Astrocyte (in vitro differentiated cells and primary cell): ENCODE results near the gene NOS1.
"Not testable (repeated sequence)": the region's sequence is repeated elsewhere in the genome, so short reads cannot be mapped to it uniquely, and the experiment has no call there.

Experiments used
- EZH2 ChIP-seq: IDR thresholded peaks from 2 replicates; pipeline ENCODE4 v1.6.1; 2012; ENCODE audit warnings: mild to moderate bottlenecking, low read length, inconsistent platforms; ENCODE audit not compliant: insufficient read depth
- TF ChIP-seq, protein P1 (sequence below): IDR thresholded peaks from 2 replicates; pipeline ENCODE4 v1.5.1; 2011; ENCODE audit warnings: low read depth, mild to moderate bottlenecking, inconsistent platforms, low read length, moderate library complexity; ENCODE audit not compliant: insufficient read depth

- TF ChIP-seq, protein P1, sequence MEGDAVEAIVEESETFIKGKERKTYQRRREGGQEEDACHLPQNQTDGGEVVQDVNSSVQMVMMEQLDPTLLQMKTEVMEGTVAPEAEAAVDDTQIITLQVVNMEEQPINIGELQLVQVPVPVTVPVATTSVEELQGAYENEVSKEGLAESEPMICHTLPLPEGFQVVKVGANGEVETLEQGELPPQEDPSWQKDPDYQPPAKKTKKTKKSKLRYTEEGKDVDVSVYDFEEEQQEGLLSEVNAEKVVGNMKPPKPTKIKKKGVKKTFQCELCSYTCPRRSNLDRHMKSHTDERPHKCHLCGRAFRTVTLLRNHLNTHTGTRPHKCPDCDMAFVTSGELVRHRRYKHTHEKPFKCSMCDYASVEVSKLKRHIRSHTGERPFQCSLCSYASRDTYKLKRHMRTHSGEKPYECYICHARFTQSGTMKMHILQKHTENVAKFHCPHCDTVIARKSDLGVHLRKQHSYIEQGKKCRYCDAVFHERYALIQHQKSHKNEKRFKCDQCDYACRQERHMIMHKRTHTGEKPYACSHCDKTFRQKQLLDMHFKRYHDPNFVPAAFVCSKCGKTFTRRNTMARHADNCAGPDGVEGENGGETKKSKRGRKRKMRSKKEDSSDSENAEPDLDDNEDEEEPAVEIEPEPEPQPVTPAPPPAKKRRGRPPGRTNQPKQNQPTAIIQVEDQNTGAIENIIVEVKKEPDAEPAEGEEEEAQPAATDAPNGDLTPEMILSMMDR = not testable (repeated sequence)
- not testable (repeated sequence) for TF ChIP-seq EZH2
Measured at GRCh38 chr12:117181468-117181843, 180.0 kb downstream of the NOS1 start.
